ENCODE data around the gene PPP6R3. TPM values are rescaled to one million over a fixed set of nuclear protein-coding genes. Genes with fewer than 3 reads are reported as not detected.

Gene PPP6R3
- total and polyA plus RNA-seq, 2 experiments from 2014 or later = 41.9 to 118 TPM

DNA sequence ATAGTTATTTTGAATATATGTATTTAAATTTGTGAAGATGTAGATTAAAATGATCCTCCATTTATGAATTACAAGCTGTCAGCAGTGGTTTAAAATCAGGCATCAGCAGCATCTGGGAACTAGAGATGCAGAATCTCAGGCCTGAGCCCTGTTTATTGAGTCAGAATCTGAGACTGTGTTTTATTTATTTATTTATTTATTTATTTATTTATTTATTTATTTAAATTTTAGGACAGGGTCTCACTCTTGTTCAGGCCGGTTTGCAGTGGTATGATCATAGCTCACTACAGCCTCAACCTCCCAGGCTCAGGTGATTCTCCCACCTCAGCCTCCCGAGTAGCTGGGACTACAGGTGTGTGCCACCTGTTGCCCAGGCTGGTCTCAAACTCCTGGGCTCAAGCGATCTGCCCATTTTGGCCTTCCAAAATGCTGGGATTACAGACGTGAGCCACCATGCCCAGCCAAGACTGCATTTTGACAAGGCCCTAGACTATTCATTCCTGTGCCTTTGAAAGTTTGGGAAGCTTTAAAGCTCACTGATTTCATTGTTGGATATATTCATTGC lies 70.7 kb downstream of the PPP6R3 start:
- no peaks in the 10 kb centered on the region for H3K36me3 ChIP-seq
- H3K9me3 ChIP-seq (ENCODE audit: low read depth) = no peaks in the 10 kb centered on the region
- no peak for TF ChIP-seq CTCF (IDR thresholded peaks at IDR 0.05; ENCODE audit: low read depth, low read length)

DNA sequence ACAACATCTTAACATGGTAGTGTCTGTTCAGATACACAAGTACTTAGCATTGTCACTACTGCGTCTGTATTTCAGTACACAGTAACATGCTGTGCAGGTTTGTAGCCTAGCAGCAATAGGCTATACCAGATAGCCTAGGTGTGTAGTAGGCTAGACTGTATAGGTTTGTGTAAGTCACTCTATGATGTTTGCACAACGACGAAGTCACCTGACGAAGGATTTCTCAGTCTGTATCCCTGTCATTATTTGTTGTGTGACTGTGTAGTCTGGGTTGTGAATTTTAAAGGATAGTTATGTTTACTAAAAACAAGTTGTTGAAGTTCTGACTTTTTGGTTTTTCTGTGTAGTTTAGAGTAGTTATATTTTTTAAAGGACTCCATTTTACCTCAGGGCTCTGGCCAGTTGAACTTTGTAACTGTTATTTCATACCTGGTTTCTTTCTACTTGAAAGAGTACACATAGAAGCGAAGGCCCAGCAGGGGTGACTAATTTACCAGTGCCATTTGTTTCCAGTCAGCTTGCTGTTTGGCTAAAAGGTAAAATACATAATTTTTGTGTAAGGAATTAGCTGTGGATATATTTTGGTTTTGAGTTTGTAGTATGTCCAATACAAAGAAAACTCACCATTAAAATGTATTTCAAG lies 72.3 kb downstream of the PPP6R3 start:
- Histone ChIP-seq H3K4me1 (ENCODE audit: low read depth) (peaks cover 14% of the 10 kb centered on the region), H3K4me3 (no peak overlapping the region), H3K36me3 (peaks cover under 1% of the 10 kb centered on the region), H3K9me3 (ENCODE audit: low read depth) (no peaks in the 10 kb centered on the region), H3K27me3 (no peaks in the 10 kb centered on the region), H3K27ac (no peak overlapping the region)
- no peak for TF ChIP-seq CTCF (IDR thresholded peaks at IDR 0.05; ENCODE audit: low read depth, low read length)
- no peak for DNase-seq (ENCODE audit: low read depth in 1 of 2, low spot score in 1 of 2)

More for the DNA sequence above, 70.7 kb downstream of the PPP6R3 start:
- Histone ChIP-seq H3K27me3 (no peaks in the 10 kb centered on the region), H3K4me3 (no peak overlapping the region), H3K27ac (peak overlapping the region; percentile 4), H3K4me1 (ENCODE audit: low read depth) (peaks cover 28% of the 10 kb centered on the region)
- no peak for DNase-seq (ENCODE audit: low read depth in 1 of 2, low spot score in 1 of 2)

DNA sequence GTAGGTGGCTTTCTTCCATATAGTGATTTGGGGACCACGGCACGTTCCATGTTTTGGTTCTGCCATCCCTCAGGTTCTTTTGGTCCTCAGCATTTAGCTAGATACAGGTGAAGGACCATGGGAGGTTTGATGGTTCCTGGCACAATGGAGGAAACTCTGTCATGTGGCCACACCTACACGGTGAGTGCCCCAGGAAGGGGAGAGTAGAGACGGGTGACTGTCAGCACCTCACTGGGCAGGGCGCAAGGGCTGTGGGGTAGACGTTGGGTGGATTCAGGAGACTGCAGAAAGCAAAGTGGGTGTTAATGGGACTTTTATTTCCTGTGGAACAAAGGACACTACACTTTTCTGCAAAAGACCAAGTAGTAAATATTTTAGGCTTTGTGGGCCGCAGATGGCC lies 73.4 kb downstream of the PPP6R3 start:
- no peak for DNase-seq (ENCODE audit: low read depth in 1 of 2, low spot score in 1 of 2)
- no peak overlapping the region for H3K4me3 ChIP-seq
- no peak for TF ChIP-seq CTCF (IDR thresholded peaks at IDR 0.05; ENCODE audit: low read depth, low read length)
- no peak overlapping the region for H3K27ac ChIP-seq
- H3K36me3 ChIP-seq = peaks cover 9% of the 10 kb centered on the region
- H3K4me1 ChIP-seq (ENCODE audit: low read depth) = peaks cover 3% of the 10 kb centered on the region
- H3K27me3 ChIP-seq = no peaks in the 10 kb centered on the region
- no peaks in the 10 kb centered on the region for H3K9me3 ChIP-seq (ENCODE audit: low read depth)

DNA sequence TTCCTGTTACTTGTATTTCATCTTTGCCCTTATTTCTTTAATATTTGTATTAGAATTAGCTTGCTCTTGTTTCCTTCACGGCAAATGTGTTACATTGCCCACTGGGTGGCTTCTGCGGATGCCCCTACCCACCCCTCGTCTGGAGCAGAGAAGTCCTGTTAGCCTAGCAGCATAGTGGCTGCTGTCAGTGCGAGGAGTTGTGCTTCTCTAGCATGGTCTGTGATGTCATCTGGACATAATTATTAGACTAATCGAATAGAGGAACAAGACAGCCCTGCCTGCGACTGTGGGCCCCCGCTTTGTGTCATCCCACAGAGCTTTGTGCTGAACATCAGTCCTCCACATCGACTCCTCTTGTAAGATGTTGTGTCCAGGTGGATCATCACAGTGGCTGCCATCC lies 74.5 kb downstream of the PPP6R3 start:
- H3K9me3 ChIP-seq (ENCODE audit: low read depth) = no peaks in the 10 kb centered on the region
- no peak overlapping the region for H3K4me3 ChIP-seq
- no peak for DNase-seq (ENCODE audit: low read depth in 1 of 2, low spot score in 1 of 2)
- H3K27me3 ChIP-seq = no peaks in the 10 kb centered on the region
- peaks cover 3% of the 10 kb centered on the region for H3K4me1 ChIP-seq (ENCODE audit: low read depth)
- H3K36me3 ChIP-seq = peaks cover 9% of the 10 kb centered on the region
- no peak overlapping the region for H3K27ac ChIP-seq
- no peak for TF ChIP-seq CTCF (IDR thresholded peaks at IDR 0.05; ENCODE audit: low read depth, low read length)

- TF ChIP-seq CTCF (IDR thresholded peaks at IDR 0.05; ENCODE audit: low read depth, low read length) = no peak
- no peaks in the 10 kb centered on the region for H3K27me3 ChIP-seq
- H3K27ac ChIP-seq = no peak overlapping the region
- no peak for DNase-seq (ENCODE audit: low read depth in 1 of 2, low spot score in 1 of 2)
- H3K9me3 ChIP-seq (ENCODE audit: low read depth) = no peaks in the 10 kb centered on the region
- peaks cover 9% of the 10 kb centered on the region for H3K36me3 ChIP-seq
- H3K4me3 ChIP-seq = no peak overlapping the region
- H3K4me1 ChIP-seq (ENCODE audit: low read depth) = peaks cover 3% of the 10 kb centered on the region
Measured at GRCh38 chr11:68536706-68537105, 76.2 kb downstream of the PPP6R3 start.

Data from cardiac muscle cell (in vitro differentiated cells and primary cell).